CD14-positive monocyte (primary cell): ENCODE measurements around the gene GGT5. TPM values are rescaled to one million over a fixed set of nuclear protein-coding genes. Genes with fewer than 3 reads are reported as not detected.

ENCODE experiments used
- DNase-seq, 3 donors: peaks; one replicate each; pipeline ENCODE4 v3.0.0-alpha.2; 2011 to 2022
- H2AFZ ChIP-seq: 2 replicates; pipeline ENCODE4 v1.6.0; 2012; ENCODE audit warnings: mild to moderate bottlenecking, low read depth, low read length, inconsistent platforms; ENCODE audit not compliant: insufficient read depth, poor library complexity, severe bottlenecking
- H3K27ac ChIP-seq, 2 donors: 1 replicate in 1 of 2; 2 replicates in 1 of 2; pipeline ENCODE4 v1.5.1; 2012 to 2013; ENCODE audit warnings: low read length in 2 of 2, control low read depth in 1 of 2, inconsistent platforms in 1 of 2, low read depth in 1 of 2, mild to moderate bottlenecking in 1 of 2
- H3K27me3 ChIP-seq, 2 donors: one replicate each; pipeline versions ENCODE4 v1.6.0 to v1.6.1; 2011 to 2013; ENCODE audit warnings: low read length in 2 of 2; ENCODE audit not compliant: control insufficient read depth in 2 of 2, insufficient read depth in 2 of 2
- H3K36me3 ChIP-seq, 2 donors: replicated peaks in 1 of 2; 1 replicate in 1 of 2; 2 replicates in 1 of 2; pipeline versions ENCODE4 v1.5.1 to v1.6.1; 2012 to 2013; ENCODE audit warnings: low read length in 2 of 2, control low read depth in 1 of 2, inconsistent platforms in 1 of 2, mild to moderate bottlenecking in 1 of 2; ENCODE audit not compliant: insufficient read depth in 2 of 2, control insufficient read depth in 1 of 2
- H3K4me1 ChIP-seq, 2 donors: 1 replicate in 1 of 2; 2 replicates in 1 of 2; pipeline versions ENCODE4 v1.5.1 to v1.6.1; 2012 to 2013; ENCODE audit warnings: low read length in 2 of 2, control low read depth in 1 of 2, inconsistent platforms in 1 of 2, mild to moderate bottlenecking in 1 of 2, moderate library complexity in 1 of 2; ENCODE audit not compliant: insufficient read depth in 2 of 2, control insufficient read depth in 1 of 2
- H3K4me2 ChIP-seq: replicated peaks from 2 replicates; pipeline ENCODE3; 2012; ENCODE audit warnings: low read length, moderate library complexity, mild to moderate bottlenecking; ENCODE audit not compliant: poor library complexity, severe bottlenecking; ENCODE audit errors: extremely low read depth
- H3K4me3 ChIP-seq, 3 experiments: fragments of 200-600 bp in 1 of 3; sonication (generic) in 1 of 3; replicated peaks in 1 of 3; 1 replicate in 2 of 3; 2 replicates in 1 of 3; pipeline ENCODE4 v1.5.1; 2011 to 2013; ENCODE audit warnings: low read length in 3 of 3, mild to moderate bottlenecking in 3 of 3, control low read depth in 2 of 3, low read depth in 2 of 3, inconsistent platforms in 1 of 3, moderate library complexity in 1 of 3
- H3K79me2 ChIP-seq: 2 replicates; pipeline ENCODE4 v1.6.0; 2012; ENCODE audit warnings: mild to moderate bottlenecking, control low read depth, inconsistent platforms, low read length, moderate library complexity; ENCODE audit not compliant: insufficient read depth
- H3K9ac ChIP-seq: 2 replicates; pipeline ENCODE4 v1.6.0; 2017; ENCODE audit warnings: low read length, mild to moderate bottlenecking; ENCODE audit not compliant: insufficient read depth, poor library complexity, severe bottlenecking
- H3K9me3 ChIP-seq, 2 donors: replicated peaks in 1 of 2; 1 replicate in 1 of 2; 2 replicates in 1 of 2; pipeline versions ENCODE4 v1.5.1 to v1.6.1; 2012 to 2013; ENCODE audit warnings: low read length in 2 of 2, control low read depth in 1 of 2; ENCODE audit not compliant: control insufficient read depth in 1 of 2, insufficient read depth in 1 of 2
- H4K20me1 ChIP-seq: 2 replicates; pipeline ENCODE4 v1.6.0; 2012; ENCODE audit warnings: mild to moderate bottlenecking, low read length, control low read depth, moderate library complexity; ENCODE audit not compliant: insufficient read depth
- H3K27ac Mint-ChIP-seq, 7 donors: one replicate each; pipeline ENCODE4 v1.8.0; 2020; ENCODE audit warnings: mild to moderate bottlenecking in 7 of 7, mixed read lengths in 7 of 7, moderate library complexity in 6 of 7, inconsistent platforms in 2 of 7
- H3K27me3 Mint-ChIP-seq, 3 donors: one replicate each; pipeline ENCODE4 v1.8.0; 2021 to 2022; ENCODE audit warnings: low read depth in 3 of 3, mild to moderate bottlenecking in 3 of 3, mixed read lengths in 3 of 3, moderate library complexity in 3 of 3, inconsistent platforms in 1 of 3
- H3K36me3 Mint-ChIP-seq, 2 donors: one replicate each; pipeline ENCODE4 v1.8.0; 2020; ENCODE audit warnings: mixed read lengths in 2 of 2, inconsistent platforms in 1 of 2, mild to moderate bottlenecking in 1 of 2
- H3K4me1 Mint-ChIP-seq: one replicate; pipeline ENCODE4 v1.8.0; 2020; ENCODE audit warnings: mild to moderate bottlenecking, mixed read lengths
- H3K4me3 Mint-ChIP-seq, 2 donors: one replicate each; pipeline ENCODE4 v1.8.0; 2020; ENCODE audit warnings: mild to moderate bottlenecking in 2 of 2, mixed read lengths in 2 of 2, moderate library complexity in 1 of 2
- H3K9me3 Mint-ChIP-seq, 7 donors: one replicate each; pipeline ENCODE4 v1.8.0; 2020 to 2022; ENCODE audit warnings: mixed read lengths in 7 of 7, mild to moderate bottlenecking in 6 of 7, moderate library complexity in 6 of 7, inconsistent platforms in 2 of 7
- WGBS: methylation state at CpG from one replicate; pipeline ENCODE4 v1.1.5; 2013; ENCODE audit warnings: missing lambda C conversion rate; ENCODE audit not compliant: insufficient coverage; 5-methylcytosine and 5-hydroxymethylcytosine counted together
- intact Hi-C, 2 donors: fragments of 100-400 bp; cut with micrococcal nuclease; formaldehyde crosslinking; loops; one replicate each; pipeline versions ENCODE4 v1.15.0 to v1.15.1; 2023
- polyA plus RNA-seq, 3 donors: library from polyadenylated mRNA; depleted of rRNA in 1 of 3; unstranded in 2 of 3; stranded (reverse) in 1 of 3; fragments of 300-500 nt in 2 of 3; fragments of >200 nt in 1 of 3; fragmentation: Illumina TruSeq in 2 of 3; gene quantifications; 1 replicate in 2 of 3; 2 replicates in 1 of 3; pipeline ENCODE4 v1.2.3, GENCODE V29; 2012 to 2021
- TF ChIP-seq, protein P1 (sequence below): fragments of 200-600 bp; IDR thresholded peaks from one replicate; pipeline ENCODE4 v1.8.0; 2022; ENCODE audit warnings: antibody characterized with exemption, mild to moderate bottlenecking

Gene GGT5
- polyA plus RNA-seq, 3 donors = 0.26 to 0.41 TPM; not detected in 1

DNA sequence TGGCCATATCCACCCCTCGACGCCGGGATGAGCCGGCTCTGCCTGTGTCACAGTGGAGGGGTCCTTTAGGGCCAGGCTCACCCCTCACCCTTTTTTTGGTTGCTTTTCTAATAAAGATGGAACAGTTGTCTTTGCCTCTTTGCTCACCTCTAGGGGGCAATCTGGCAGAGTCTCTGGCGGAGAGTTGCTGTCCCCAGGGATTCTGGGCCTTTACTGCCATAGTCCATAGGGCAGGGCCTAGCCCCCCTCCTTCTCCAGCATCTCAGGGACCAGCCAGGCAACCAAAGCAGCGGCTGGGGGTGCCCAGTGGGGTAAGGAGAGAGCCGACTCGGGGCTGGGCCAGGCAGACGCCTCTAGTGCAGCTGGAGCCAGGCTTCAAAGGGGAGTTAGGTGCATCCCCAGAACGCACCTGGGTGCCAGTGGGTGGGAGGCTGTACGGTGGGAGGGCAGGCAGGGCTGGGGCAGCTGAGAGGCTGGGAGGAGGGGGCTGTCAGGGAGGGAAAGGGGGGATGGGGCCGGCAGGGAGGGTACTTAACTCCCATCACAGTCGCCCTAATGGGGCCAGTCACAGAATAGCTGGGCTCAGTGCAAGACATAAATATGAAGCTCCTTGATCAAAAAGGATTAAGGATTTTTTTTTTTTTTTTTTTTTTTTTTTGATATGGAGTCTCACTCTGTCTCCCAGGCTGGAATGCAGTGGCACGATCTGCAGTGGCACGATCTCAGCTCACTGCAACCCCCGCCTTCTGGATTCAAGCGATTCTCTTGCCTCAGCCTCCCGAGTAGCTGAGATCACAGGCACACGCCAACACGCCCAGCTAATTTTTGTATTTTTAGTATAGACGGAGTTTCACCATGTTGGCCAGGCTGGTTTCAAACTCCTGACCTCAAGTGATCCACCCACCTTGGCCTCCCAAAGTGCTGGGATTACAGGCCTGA is 66.1 kb downstream of the GGT5 start:
- no peaks in the 10 kb centered on the region for H3K9me3 Mint-ChIP-seq
- no peak overlapping the region for H3K4me2 ChIP-seq
- H2AFZ ChIP-seq = no peak overlapping the region
- H3K36me3 ChIP-seq = peaks cover 43 to 44% of the 10 kb centered on the region in 2 donors
- intact Hi-C loops = loop anchor here (5.0 to 10.0 kb wide), 3 partner anchors 51 to 221 kb away; partner anchors contain the start of gene GSTT2 (in 1 of the 2)
- H3K27ac Mint-ChIP-seq = peak overlapping the region in 4 of 7 donors; percentile 38 to 61 (median 55)
- H3K4me1 Mint-ChIP-seq = no peaks in the 10 kb centered on the region
- H3K27me3 Mint-ChIP-seq = no peaks in the 10 kb centered on the region
- no peaks in the 10 kb centered on the region for H3K9me3 ChIP-seq
- H3K27me3 ChIP-seq = no peaks in the 10 kb centered on the region
- H3K79me2 ChIP-seq = no peaks in the 10 kb centered on the region
- H3K36me3 Mint-ChIP-seq = peaks cover 17 to 40% of the 10 kb centered on the region in 2 donors
- no peak overlapping the region for H3K9ac ChIP-seq
- no peak for DNase-seq
- TF ChIP-seq, protein P1, sequence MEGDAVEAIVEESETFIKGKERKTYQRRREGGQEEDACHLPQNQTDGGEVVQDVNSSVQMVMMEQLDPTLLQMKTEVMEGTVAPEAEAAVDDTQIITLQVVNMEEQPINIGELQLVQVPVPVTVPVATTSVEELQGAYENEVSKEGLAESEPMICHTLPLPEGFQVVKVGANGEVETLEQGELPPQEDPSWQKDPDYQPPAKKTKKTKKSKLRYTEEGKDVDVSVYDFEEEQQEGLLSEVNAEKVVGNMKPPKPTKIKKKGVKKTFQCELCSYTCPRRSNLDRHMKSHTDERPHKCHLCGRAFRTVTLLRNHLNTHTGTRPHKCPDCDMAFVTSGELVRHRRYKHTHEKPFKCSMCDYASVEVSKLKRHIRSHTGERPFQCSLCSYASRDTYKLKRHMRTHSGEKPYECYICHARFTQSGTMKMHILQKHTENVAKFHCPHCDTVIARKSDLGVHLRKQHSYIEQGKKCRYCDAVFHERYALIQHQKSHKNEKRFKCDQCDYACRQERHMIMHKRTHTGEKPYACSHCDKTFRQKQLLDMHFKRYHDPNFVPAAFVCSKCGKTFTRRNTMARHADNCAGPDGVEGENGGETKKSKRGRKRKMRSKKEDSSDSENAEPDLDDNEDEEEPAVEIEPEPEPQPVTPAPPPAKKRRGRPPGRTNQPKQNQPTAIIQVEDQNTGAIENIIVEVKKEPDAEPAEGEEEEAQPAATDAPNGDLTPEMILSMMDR = no peak
- peaks cover 18% of the 10 kb centered on the region for H4K20me1 ChIP-seq
- H3K4me3 Mint-ChIP-seq = no peak overlapping the region
- H3K27ac ChIP-seq = no peak overlapping the region
- WGBS = 93% methylated on average over 15 of the region's 21 CpGs
- H3K4me3 ChIP-seq = no peak overlapping the region
- no peaks in the 10 kb centered on the region for H3K4me1 ChIP-seq

DNA sequence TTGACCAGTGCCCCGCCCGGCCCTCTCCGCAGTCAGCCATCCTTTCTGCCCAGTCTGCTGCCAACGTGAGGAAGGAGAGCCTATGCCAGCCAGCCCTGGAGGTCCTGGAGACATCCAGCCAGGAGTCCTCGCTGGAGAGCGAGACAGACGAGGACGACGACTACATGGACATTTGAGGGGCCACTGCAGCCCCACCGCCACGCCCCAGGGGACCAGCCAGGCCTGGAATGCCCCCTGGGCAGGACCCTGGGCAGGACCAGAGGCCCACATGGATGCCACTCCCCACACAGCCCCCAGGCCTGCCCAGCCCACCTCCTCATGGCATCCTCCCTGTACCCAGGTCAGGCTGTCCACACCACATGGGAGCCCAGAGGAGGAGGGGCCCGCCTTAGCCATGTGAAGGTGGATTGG is 66.9 kb downstream of the GGT5 start:
- Mint-ChIP-seq H3K4me3 (no peak overlapping the region), H3K9me3 (no peaks in the 10 kb centered on the region), H3K27me3 (no peaks in the 10 kb centered on the region), H3K27ac (no peak overlapping the region), H3K4me1 (no peaks in the 10 kb centered on the region), H3K36me3 (peaks cover 23 to 47% of the 10 kb centered on the region in 2 donors)
- no peak overlapping the region for H2AFZ ChIP-seq
- WGBS = 98% methylated on average over 11 of the region's 12 CpGs
- peaks cover 18% of the 10 kb centered on the region for H4K20me1 ChIP-seq
- H3K9ac ChIP-seq = no peak overlapping the region
- no peaks in the 10 kb centered on the region for H3K4me1 ChIP-seq
- no peaks in the 10 kb centered on the region for H3K27me3 ChIP-seq
- intact Hi-C loops = loop anchor here (5.0 to 10.0 kb wide), 3 partner anchors 51 to 221 kb away; partner anchors contain the start of gene GSTT2 (in 1 of the 2)
- H3K4me2 ChIP-seq = no peak overlapping the region
- no peaks in the 10 kb centered on the region for H3K9me3 ChIP-seq
- TF ChIP-seq, protein P1 = no peak
- DNase-seq = no peak
- H3K27ac ChIP-seq = no peak overlapping the region
- H3K4me3 ChIP-seq = no peak overlapping the region
- H3K36me3 ChIP-seq = peaks cover 46 to 51% of the 10 kb centered on the region in 2 donors
- no peaks in the 10 kb centered on the region for H3K79me2 ChIP-seq
